GM21423 (cell line): ENCODE results near the gene GDF11.

Source experiments
- ATAC-seq: cut with Tn5 transposase; IDR thresholded peaks from one replicate; pipeline ENCODE4 v1.9.1; 2021; ENCODE audit warnings: mild to moderate bottlenecking, moderate library complexity; ENCODE audit not compliant: unreplicated experiment

GDF11 gene

DNA sequence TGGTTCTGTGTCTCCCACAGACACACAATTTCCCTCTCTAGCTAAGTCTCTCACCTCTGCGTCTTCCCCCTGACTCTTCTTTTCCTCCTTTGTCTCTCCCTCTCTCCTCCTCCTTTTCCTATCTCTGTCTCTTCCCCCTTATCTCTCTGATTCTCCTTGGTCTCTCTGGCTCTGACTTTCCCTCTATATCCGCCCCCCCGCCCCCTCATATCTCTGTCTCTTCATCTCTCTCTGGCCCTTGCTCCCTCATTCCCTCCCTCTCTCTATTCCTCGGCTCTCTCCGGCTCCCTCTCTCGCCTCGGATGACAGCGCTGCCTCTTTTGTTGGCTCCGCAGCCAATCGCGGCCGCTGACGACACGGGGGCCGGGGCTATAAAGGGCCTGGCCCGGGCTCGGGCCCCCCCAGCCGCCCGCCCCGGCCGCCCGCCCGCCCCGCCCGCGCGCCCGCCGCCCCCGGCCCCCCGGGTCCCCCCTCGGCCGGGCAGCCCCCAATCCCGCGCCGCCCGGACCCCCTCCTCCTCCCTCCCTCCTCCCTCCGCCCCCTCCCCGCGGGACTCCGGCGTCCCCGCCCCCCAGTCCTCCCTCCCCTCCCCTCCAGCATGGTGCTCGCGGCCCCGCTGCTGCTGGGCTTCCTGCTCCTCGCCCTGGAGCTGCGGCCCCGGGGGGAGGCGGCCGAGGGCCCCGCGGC, at the start of gene GDF11:
Gene GDF11, plus strand, starts transcription at position 404 of the 687 bp plus-strand sequence. Its CDS starts 195 bp downstream, at position 599.
- peak; percentile 37 for ATAC-seq

GRCh38 chr12:55693323-55694187, 49.4 kb upstream of the GDF11 start:
- ATAC-seq = no peak

GRCh38 chr12:55694188-55694515, 48.8 kb upstream of the GDF11 start:
- ATAC-seq = no peak

- no peak for ATAC-seq
These were observed 48.3 kb upstream of the GDF11 start for GRCh38 chr12:55694651-55695050.

DNA sequence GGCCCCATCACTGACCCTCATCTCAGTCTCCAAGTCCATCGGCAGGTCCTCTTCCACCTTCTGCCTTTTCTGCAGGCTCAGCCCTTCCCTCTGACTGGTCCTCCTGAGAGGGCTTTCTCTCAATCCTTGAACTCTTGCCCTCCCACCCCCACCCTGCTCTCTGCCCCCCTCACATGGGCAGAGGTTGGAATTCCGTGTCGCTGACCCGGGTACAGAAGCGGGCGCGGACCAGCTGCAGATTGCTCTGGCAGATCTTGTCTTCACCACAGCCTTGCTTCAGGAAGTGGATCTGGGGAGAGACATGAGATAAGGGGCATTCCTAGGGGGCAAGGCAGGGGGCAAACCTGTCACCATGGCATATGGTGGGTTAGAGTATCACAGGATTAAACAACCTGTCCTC, 47.6 kb upstream of the GDF11 start:
- ATAC-seq = no peak

DNA sequence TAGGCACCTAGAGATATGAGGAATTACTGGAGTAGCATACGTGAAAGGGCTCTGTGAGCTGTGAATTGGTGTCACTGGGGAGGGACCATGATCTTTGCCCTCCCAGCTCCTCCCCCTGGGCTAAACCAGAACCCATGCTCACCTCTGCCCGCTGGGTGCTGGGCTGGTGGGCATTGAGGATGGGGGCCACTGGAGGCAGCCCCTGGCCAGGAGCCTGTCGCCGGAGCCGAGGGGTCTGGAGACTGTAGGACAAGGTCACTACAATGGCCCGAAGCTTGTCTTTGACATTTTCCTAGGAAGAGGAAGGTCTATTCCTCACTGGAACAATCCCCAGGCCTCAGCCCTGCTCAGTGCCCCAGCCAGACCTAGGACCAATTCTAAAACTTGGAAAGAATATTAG, 46.8 kb upstream of the GDF11 start:
- ATAC-seq = no peak

DNA sequence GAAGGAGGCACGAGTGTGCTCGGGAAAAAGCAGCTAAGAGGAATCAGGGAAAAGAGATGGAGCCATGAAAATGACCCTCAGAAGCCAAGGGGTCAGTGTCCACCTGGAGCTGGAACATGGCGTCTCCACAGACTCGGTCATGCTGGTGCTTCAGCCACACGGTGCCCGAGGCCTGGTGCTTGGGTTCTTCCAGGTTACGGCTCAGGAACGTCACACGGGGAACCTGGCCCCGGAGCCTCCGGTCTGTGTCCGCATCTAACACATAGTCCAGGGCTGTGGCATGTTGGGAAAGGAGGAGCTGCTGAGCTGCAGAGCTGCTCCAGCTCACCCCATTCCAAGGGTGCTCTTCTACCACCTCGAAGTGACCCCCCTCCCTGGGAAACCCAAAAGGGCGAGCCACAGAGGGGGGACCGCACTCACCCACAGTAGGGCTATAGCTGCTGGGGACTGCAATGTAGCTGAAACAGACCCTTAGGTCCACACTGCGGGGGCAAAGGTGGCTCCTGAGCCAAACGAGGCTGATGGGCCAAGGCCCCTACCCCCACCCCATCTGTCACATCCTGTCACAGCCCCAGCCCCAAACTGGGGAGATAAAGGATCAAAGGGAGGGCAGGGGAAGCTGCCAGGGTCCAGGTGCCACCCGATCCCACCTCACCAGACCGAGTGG, 46.0 kb upstream of the GDF11 start:
- ATAC-seq = no peak

DNA sequence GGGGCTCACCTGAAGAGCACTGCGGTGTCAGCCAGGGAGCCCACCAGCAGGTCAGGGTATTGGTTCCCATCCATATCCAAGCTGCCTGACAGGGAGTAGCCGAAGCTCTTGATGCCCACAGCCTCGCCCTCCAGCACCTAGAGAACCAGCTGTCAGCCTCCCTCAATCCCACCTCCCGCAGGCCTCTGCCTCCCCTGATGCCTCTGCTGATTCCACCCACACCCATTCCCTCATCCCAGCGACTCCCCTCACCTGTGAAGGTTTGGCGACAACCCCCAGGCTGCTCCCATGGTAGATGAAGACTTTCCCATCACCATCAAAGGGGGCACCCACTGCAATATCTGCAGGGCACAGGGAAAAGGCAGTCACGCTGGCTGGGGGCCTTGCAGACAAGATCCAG, 45.2 kb upstream of the GDF11 start:
- ATAC-seq = no peak

- ATAC-seq = no peak
These were observed 44.5 kb upstream of the GDF11 start for GRCh38 chr12:55698241-55698955.

GRCh38 chr12:55698965-55699364, 44.0 kb upstream of the GDF11 start:
- no peak for ATAC-seq

- ATAC-seq = no peak
These were observed 43.4 kb upstream of the GDF11 start for GRCh38 chr12:55699471-55700055.

DNA sequence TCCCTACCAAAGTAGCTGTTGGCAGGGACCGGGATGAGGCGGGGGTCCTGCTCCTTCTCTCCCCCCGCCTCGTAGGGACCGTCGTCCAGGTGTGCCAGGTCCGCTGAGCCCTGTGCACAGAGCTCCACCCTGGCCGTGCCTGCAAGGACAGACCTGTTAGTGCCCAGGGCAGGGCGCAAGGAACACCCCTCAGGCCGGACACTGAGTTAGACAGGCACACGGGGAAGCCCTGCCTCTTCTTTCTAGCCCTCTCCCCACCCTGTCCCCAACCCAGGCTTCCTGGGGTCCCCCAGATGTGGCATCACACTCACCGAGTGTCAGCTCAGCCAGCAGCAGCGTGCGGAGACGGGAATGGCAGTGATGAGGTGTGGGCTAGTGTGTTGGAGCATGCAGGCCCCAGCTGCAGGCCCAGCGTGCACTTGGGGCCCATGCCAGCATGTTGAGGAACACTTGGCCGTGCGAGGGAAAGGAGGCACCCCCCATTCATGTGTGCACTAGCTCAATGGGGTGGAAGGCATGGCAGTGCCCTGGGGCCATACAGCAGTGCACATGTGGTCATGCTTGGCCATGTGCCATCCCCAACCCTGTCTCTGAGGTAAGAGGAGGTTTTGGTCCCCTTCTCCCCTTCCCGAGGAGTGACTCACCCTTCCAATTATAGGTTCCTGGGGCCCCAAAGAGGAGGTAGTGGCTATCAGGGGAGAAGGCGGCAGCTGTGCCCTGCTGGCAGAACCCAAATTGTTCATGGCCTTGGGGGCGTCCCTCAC, 42.5 kb upstream of the GDF11 start:
- no peak for ATAC-seq

DNA sequence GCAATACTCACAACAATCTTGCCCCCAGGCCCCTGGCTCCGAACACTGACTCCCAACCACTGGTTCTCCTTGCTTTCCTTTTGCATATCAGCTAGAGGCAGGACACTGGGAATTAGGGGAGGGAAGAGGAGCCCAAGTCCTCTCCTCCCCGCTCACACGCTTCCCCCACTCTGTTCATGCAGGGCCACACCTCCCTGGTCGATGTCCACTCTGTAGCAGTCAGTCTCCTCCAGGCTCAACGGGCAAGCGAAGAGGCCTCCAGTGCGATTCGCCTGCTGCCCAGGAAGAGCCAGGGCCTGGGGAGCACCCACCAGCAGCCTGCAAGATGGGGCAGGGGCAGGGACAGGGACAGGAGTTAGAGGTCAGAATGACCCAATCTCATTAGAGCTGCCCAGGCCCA, 40.1 kb upstream of the GDF11 start:
- no peak for ATAC-seq

DNA sequence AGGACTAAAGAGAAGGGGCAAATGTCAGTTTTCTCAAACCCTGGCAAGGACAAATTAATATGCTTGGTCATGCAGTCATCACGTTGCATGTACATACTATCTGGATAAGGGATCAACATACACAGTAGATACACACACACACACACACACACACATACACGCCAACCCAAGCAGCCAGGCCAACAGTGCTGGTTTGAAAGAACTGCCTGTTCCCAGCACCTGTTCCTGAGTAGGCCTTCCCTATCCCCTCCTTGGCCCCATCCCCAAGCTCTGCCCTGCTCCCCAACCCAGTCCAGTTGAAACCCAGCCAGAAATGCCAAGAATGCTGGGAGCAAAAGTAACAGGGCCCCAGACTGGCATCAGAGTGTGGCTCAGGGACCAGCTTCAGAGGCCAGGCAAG, 39.6 kb upstream of the GDF11 start:
- ATAC-seq = no peak

GRCh38 chr12:55703901-55704761, 38.8 kb upstream of the GDF11 start:
- no peak for ATAC-seq

- ATAC-seq = no peak
These were observed 37.9 kb upstream of the GDF11 start for GRCh38 chr12:55704824-55705718.

GRCh38 chr12:55705782-55706402, 37.0 kb upstream of the GDF11 start:
- no peak for ATAC-seq
